Effector CD8-positive, alpha-beta T cell (primary cell): ENCODE results near the gene SAMD10.
A peak's percentile ranks its signal among the peaks of the same experiment; 100 is the strongest.

ENCODE experiments used
- DNase-seq: peaks from one replicate; lab custom pipeline; 2025; lab: John Stamatoyannopoulos, UW

The SAMD10 gene

GRCh38 chr20:63956664-63957003 lies 22.8 kb downstream of the SAMD10 start:
- DNase-seq, result no peak

- DNase-seq, result peak; percentile 85
Observed at GRCh38 chr20:63955827-63956663, 23.4 kb downstream of the SAMD10 start, which contains the start of gene UCKL1. TSS of gene UCKL1 (minus strand) at chr20:63956416. CDS start at chr20:63956372, 44 bp downstream.

GRCh38 chr20:63955281-63955826 lies 24.1 kb downstream of the SAMD10 start:
- DNase-seq, result peak; percentile 45

- DNase-seq, result no peak
Observed at GRCh38 chr20:63953764-63954429, 25.5 kb downstream of the SAMD10 start.

GRCh38 chr20:63952769-63953168 lies 26.7 kb downstream of the SAMD10 start:
- no peak for DNase-seq

GRCh38 chr20:63952210-63952535 lies 27.3 kb downstream of the SAMD10 start:
- no peak for DNase-seq

- DNase-seq, result no peak
Observed at GRCh38 chr20:63951398-63952209, 27.8 kb downstream of the SAMD10 start.

- no peak for DNase-seq
Observed at GRCh38 chr20:63950701-63951397, 28.6 kb downstream of the SAMD10 start.

GRCh38 chr20:63947638-63948456 lies 31.6 kb downstream of the SAMD10 start:
- DNase-seq, result no peak

GRCh38 chr20:63946986-63947637 lies 32.3 kb downstream of the SAMD10 start:
- no peak for DNase-seq

- no peak for DNase-seq
Observed at GRCh38 chr20:63945921-63946920, 33.2 kb downstream of the SAMD10 start.

GRCh38 chr20:63945031-63945658 lies 34.3 kb downstream of the SAMD10 start:
- DNase-seq, result no peak

GRCh38 chr20:63944078-63944941 lies 35.1 kb downstream of the SAMD10 start:
- DNase-seq, result no peak

GRCh38 chr20:63943808-63944077 lies 35.7 kb downstream of the SAMD10 start:
- no peak for DNase-seq

- no peak for DNase-seq
Observed at GRCh38 chr20:63942969-63943807, 36.3 kb downstream of the SAMD10 start.

- DNase-seq, result peak; percentile 27
Observed at GRCh38 chr20:63942250-63942951, 37.0 kb downstream of the SAMD10 start.
